HepG2 (cell line): ENCODE results near the gene PIK3CA.
"Not testable (repeated sequence)": the region's sequence is repeated elsewhere in the genome, so short reads cannot be mapped to it uniquely, and the experiment has no call there.

Source experiments
- PCBP2 ChIP-seq: fragments of 200-400 bp; formaldehyde crosslinking; optimal IDR thresholded peaks from 2 replicates; pipeline ENCODE3; 2018; ENCODE audit warnings: low read length, low read depth; ENCODE audit not compliant: poor library complexity, severe bottlenecking
- TSC22D2 ChIP-seq: sonication (generic); formaldehyde crosslinking; IDR thresholded peaks from 2 replicates; pipeline ENCODE4 v1.5.1; 2020; ENCODE audit warnings: missing genetic modification reagents, mild to moderate bottlenecking, borderline replicate concordance
- TF ChIP-seq, protein P1 (sequence below), 2 experiments: IDR thresholded peaks; 2 replicates each; pipeline ENCODE4 v1.6.1; 2011 to 2012; ENCODE audit warnings: low read length in 2 of 2, borderline replicate concordance in 1 of 2, low read depth in 1 of 2, mild to moderate bottlenecking in 1 of 2, moderate library complexity in 1 of 2

DNA sequence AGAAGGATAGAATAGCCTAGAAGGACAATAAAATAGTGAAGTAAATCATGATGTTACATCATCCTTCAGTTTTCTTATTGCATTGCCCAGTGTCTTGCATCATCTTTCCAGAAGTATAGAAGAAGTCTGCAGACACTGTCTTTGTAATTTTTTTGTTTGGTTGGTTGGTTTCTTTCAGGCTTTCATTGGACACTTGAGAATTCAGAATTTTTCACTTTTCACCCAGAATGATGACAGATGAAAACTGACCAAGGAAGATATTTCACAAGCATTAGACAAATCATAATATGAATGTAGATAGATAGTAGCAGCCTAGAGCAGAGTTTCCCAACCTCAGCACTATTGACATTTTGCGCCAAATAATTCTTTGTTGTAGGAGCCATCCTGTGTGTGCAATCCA lies 67.4 kb downstream of the PIK3CA start:
- not testable (repeated sequence) for TF ChIP-seq TSC22D2 (CRISPR knock-in tag); PCBP2
- TF ChIP-seq, protein P1, sequence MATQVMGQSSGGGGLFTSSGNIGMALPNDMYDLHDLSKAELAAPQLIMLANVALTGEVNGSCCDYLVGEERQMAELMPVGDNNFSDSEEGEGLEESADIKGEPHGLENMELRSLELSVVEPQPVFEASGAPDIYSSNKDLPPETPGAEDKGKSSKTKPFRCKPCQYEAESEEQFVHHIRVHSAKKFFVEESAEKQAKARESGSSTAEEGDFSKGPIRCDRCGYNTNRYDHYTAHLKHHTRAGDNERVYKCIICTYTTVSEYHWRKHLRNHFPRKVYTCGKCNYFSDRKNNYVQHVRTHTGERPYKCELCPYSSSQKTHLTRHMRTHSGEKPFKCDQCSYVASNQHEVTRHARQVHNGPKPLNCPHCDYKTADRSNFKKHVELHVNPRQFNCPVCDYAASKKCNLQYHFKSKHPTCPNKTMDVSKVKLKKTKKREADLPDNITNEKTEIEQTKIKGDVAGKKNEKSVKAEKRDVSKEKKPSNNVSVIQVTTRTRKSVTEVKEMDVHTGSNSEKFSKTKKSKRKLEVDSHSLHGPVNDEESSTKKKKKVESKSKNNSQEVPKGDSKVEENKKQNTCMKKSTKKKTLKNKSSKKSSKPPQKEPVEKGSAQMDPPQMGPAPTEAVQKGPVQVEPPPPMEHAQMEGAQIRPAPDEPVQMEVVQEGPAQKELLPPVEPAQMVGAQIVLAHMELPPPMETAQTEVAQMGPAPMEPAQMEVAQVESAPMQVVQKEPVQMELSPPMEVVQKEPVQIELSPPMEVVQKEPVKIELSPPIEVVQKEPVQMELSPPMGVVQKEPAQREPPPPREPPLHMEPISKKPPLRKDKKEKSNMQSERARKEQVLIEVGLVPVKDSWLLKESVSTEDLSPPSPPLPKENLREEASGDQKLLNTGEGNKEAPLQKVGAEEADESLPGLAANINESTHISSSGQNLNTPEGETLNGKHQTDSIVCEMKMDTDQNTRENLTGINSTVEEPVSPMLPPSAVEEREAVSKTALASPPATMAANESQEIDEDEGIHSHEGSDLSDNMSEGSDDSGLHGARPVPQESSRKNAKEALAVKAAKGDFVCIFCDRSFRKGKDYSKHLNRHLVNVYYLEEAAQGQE (IDR thresholded peaks at IDR 0.05; ENCODE audit: borderline replicate concordance in 1 of 2, low read depth in 1 of 2, low read length in 2 of 2), result not testable (repeated sequence)
